GM12875 (cell line): ENCODE results near the gene LSS.
A peak's percentile ranks its signal among the peaks of the same experiment; 100 is the strongest.
"Not testable (repeated sequence)": the region's sequence is repeated elsewhere in the genome, so short reads cannot be mapped to it uniquely, and the experiment has no call there.

Experiments used
- H3K4me3 ChIP-seq: one replicate; pipeline ENCODE4 v1.5.1; 2011; ENCODE audit warnings: low read depth, low read length, control low read depth
- CTCF ChIP-seq: IDR thresholded peaks from 2 replicates; pipeline ENCODE4 v1.5.1; 2011; ENCODE audit warnings: low read depth, mild to moderate bottlenecking, control low read depth, inconsistent platforms, low read length, moderate library complexity, borderline replicate concordance; ENCODE audit not compliant: insufficient read depth

LSS gene

GRCh38 chr21:46150073-46150472, 78.5 kb downstream of the LSS start:
- no peak overlapping the region for H3K4me3 ChIP-seq
- TF ChIP-seq CTCF, result no peak

- TF ChIP-seq CTCF, result no peak
- no peak overlapping the region for H3K4me3 ChIP-seq
These were observed 79.2 kb downstream of the LSS start for GRCh38 chr21:46149205-46149901.

GRCh38 chr21:46148106-46148505, 80.5 kb downstream of the LSS start:
- no peak for TF ChIP-seq CTCF
- no peak overlapping the region for H3K4me3 ChIP-seq

GRCh38 chr21:46147429-46147828, 81.1 kb downstream of the LSS start:
- peak; percentile 68 for TF ChIP-seq CTCF
- not testable (repeated sequence) for H3K4me3 ChIP-seq

- no peak for TF ChIP-seq CTCF
- no peak overlapping the region for H3K4me3 ChIP-seq
These were observed 81.7 kb downstream of the LSS start for GRCh38 chr21:46146856-46147255.

GRCh38 chr21:46145840-46146691, 82.5 kb downstream of the LSS start:
- no peak for TF ChIP-seq CTCF
- no peak overlapping the region for H3K4me3 ChIP-seq
